K562 (cell line): ENCODE data around the gene FKRP. TPM values are rescaled to one million over a fixed set of nuclear protein-coding genes. Genes with fewer than 3 reads are reported as not detected.

Experiments
- AFF1 ChIP-seq, 2 experiments: fragments of 450-650 bp; IDR thresholded peaks; 2 replicates each; pipeline ENCODE4 v1.6.1; 2018; ENCODE audit warnings: mild to moderate bottlenecking in 2 of 2, low read depth in 1 of 2; ENCODE audit not compliant: partially characterized antibody in 2 of 2
- FOXK2 ChIP-seq, 2 experiments: fragments of 450-650 bp; IDR thresholded peaks in 1 of 2; conservative IDR thresholded peaks in 1 of 2; 2 replicates each; pipeline ENCODE4 v1.6.1; 2016; ENCODE audit warnings: low read depth in 2 of 2, mild to moderate bottlenecking in 1 of 2
- NFYB ChIP-seq: IDR thresholded peaks from 2 replicates; pipeline ENCODE4 v1.6.1; 2011; ENCODE audit warnings: mild to moderate bottlenecking, moderate library complexity; ENCODE audit not compliant: insufficient read length; ENCODE audit errors: extremely low read depth
- NKRF ChIP-seq: fragments of 450-650 bp; IDR thresholded peaks from 2 replicates; pipeline ENCODE4 v1.6.1; 2016; ENCODE audit warnings: borderline replicate concordance
- polyA plus RNA-seq, 8 experiments: library from polyadenylated mRNA; depleted of rRNA in 4 of 8; stranded (reverse) in 5 of 8; unstranded in 3 of 8; fragments of >200 nt; fragmentation: Nextera tagmentation in 2 of 8; fragmentation: Illumina TruSeq in 1 of 8; extraction: Ambion mirVana in 2 of 8; extraction: Trizol in 1 of 8; gene quantifications; 2 replicates each; pipeline versions ENCODE4 v1.2.1 to v1.2.3, GENCODE V29; 2011 to 2014; ENCODE audit warnings: inconsistent platforms in 1 of 8, missing spikeins in 1 of 8
- total RNA-seq, 7 experiments: library from RNA; depleted of rRNA in 6 of 7; stranded (reverse); fragments of >200 nt in 6 of 7; fragmentation: Illumina TruSeq in 2 of 7; extraction: Trizol in 2 of 7; gene quantifications; 2 replicates each; pipeline versions ENCODE4 v1.2.1 to v1.2.3, GENCODE V29; 2011 to 2021; ENCODE audit warnings: low replicate concordance in 1 of 7
- TF ChIP-seq, protein P1 (sequence below): fragments of 250-450 bp; sonication (Bioruptor Pico); IDR thresholded peaks from 2 replicates; pipeline ENCODE4 v1.8.0; 2021; ENCODE audit warnings: borderline replicate concordance, mild to moderate bottlenecking, moderate library complexity; ENCODE audit not compliant: poor library complexity, severe bottlenecking
- TF ChIP-seq, protein P2 (sequence below): sonication (generic); formaldehyde crosslinking; IDR thresholded peaks from 2 replicates; pipeline ENCODE4 v1.8.0; 2022; ENCODE audit warnings: mild to moderate bottlenecking, missing genetic modification reagents
- TF ChIP-seq, protein P3 (sequence below): sonication (generic); formaldehyde crosslinking; IDR thresholded peaks from 2 replicates; pipeline ENCODE4 v1.8.0; 2022; ENCODE audit warnings: mild to moderate bottlenecking, missing genetic modification reagents

Gene FKRP
- total and polyA plus RNA-seq, 9 of the 15 experiments (the other 6 are each of a cell fraction or from before 2014, with no cell fraction given) = 0.68 to 16.1 (median 6.5) TPM

- TF ChIP-seq FOXK2 (conservative IDR thresholded peaks at IDR 0.05 in 1 of 2, IDR thresholded peaks at IDR 0.05 in 1 of 2; ENCODE audit: low read depth in 2 of 2) = peak; percentile 41 to 70; a peak in 3 of 4 replicates
- peak; percentile 75 to 89 for TF ChIP-seq AFF1 (IDR thresholded peaks at IDR 0.05; ENCODE audit: low read depth in 1 of 2, partially characterized antibody in 2 of 2)
- TF ChIP-seq, protein P1, sequence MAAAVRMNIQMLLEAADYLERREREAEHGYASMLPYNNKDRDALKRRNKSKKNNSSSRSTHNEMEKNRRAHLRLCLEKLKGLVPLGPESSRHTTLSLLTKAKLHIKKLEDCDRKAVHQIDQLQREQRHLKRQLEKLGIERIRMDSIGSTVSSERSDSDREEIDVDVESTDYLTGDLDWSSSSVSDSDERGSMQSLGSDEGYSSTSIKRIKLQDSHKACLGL (CRISPR knock-in tag) = peak; percentile 70
- peak; percentile 76 for TF ChIP-seq NFYB
- TF ChIP-seq NKRF = peak; percentile 95
- TF ChIP-seq, protein P2, sequence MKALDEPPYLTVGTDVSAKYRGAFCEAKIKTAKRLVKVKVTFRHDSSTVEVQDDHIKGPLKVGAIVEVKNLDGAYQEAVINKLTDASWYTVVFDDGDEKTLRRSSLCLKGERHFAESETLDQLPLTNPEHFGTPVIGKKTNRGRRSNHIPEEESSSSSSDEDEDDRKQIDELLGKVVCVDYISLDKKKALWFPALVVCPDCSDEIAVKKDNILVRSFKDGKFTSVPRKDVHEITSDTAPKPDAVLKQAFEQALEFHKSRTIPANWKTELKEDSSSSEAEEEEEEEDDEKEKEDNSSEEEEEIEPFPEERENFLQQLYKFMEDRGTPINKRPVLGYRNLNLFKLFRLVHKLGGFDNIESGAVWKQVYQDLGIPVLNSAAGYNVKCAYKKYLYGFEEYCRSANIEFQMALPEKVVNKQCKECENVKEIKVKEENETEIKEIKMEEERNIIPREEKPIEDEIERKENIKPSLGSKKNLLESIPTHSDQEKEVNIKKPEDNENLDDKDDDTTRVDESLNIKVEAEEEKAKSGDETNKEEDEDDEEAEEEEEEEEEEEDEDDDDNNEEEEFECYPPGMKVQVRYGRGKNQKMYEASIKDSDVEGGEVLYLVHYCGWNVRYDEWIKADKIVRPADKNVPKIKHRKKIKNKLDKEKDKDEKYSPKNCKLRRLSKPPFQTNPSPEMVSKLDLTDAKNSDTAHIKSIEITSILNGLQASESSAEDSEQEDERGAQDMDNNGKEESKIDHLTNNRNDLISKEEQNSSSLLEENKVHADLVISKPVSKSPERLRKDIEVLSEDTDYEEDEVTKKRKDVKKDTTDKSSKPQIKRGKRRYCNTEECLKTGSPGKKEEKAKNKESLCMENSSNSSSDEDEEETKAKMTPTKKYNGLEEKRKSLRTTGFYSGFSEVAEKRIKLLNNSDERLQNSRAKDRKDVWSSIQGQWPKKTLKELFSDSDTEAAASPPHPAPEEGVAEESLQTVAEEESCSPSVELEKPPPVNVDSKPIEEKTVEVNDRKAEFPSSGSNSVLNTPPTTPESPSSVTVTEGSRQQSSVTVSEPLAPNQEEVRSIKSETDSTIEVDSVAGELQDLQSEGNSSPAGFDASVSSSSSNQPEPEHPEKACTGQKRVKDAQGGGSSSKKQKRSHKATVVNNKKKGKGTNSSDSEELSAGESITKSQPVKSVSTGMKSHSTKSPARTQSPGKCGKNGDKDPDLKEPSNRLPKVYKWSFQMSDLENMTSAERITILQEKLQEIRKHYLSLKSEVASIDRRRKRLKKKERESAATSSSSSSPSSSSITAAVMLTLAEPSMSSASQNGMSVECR (CRISPR knock-in tag) = peak; percentile 91; the same call in 1 of the 2 replicates
- TF ChIP-seq, protein P3, sequence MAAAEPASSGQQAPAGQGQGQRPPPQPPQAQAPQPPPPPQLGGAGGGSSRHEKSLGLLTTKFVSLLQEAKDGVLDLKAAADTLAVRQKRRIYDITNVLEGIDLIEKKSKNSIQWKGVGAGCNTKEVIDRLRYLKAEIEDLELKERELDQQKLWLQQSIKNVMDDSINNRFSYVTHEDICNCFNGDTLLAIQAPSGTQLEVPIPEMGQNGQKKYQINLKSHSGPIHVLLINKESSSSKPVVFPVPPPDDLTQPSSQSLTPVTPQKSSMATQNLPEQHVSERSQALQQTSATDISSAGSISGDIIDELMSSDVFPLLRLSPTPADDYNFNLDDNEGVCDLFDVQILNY (CRISPR knock-in tag) = 0 out of 2 replicates have a peak, but pooled peaks have one; percentile 58
Observed at GRCh38 chr19:46788262-46788967, 42.6 kb downstream of the FKRP start, which contains the start of gene SLC1A5 (continued).
